Mucosa of gallbladder (tissue), 1 donor: ENCODE data around the gene LIMCH1. TPM values are rescaled to one million over a fixed set of nuclear protein-coding genes. Genes with fewer than 3 reads are reported as not detected.
"Not testable (repeated sequence)": the region's sequence is repeated elsewhere in the genome, so short reads cannot be mapped to it uniquely, and the experiment has no call there.

Experiments used
- DNase-seq: peaks from one replicate; pipeline ENCODE4 v3.0.0-alpha.2; 2020; ENCODE audit warnings: low spot score
- total RNA-seq: library from RNA; stranded (reverse); gene quantifications from one replicate; pipeline ENCODE4 v1.2.1, GENCODE V29; 2021
- donor health status: DM: no; HTN: no; CAD: no.

Gene LIMCH1
- total RNA-seq, 1 donor from 2014 or later, result 90.3 TPM

DNA sequence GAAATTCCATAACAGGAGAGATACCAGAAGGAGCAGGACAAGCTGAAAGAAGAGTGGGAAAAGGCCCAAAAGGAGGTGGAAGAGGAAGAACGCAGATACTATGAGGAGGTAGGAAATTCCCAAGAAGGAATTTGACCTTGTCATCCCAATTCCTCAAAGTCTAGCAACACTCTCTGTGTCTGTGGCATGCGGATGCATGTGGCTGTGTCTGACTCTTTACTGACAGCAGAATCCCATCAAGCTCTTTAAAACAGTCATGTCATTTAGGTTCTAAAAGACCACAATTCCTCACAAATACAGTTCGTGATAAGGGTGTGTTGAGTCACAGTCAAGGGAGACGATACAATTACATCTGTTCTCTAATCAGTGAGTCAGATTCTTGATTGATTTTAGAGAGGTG lies 142.0 kb downstream of the LIMCH1 start:
- no peak for DNase-seq

DNA sequence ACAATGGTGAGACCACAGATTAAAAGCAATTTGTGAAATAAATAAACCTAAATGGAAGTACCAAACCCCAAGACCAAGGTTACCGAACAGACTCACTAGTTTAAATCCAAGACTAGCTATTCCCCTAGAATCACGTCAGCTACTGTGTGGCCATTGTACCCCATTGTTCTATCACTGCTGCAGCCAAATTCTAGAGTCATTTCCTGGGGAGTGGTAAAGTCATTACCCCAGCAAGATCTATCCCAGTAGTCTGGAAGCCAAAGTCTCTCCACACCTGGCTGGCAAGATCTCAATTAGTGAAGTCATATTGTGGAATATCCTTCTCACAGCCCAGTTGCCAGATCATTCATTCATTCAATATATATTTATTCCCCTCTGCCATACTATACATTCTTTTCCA lies 143.1 kb downstream of the LIMCH1 start:
- no peak for DNase-seq

GRCh38 chr4:41683326-41683725 lies 145.4 kb downstream of the LIMCH1 start:
- DNase-seq, result no peak

DNA sequence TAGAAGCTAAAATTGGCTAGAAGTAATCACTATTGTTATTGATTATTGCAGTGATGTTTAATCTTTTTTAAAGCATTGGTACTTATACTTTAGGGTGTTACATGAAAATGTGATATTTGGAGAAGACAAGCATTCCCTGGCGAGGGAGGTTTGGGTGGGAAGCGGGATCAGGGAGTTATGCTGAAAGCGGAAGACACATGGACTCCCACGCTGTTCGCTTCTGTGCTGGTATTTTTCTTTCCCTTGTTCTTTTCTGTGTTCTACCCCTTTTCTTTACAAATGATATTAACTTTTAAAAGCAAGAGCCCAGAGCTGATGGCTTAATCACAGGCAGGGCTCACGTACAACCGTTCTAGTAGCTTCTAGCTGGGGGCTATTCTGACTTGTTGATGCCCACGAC lies 148.9 kb downstream of the LIMCH1 start:
- DNase-seq, result no peak

DNA sequence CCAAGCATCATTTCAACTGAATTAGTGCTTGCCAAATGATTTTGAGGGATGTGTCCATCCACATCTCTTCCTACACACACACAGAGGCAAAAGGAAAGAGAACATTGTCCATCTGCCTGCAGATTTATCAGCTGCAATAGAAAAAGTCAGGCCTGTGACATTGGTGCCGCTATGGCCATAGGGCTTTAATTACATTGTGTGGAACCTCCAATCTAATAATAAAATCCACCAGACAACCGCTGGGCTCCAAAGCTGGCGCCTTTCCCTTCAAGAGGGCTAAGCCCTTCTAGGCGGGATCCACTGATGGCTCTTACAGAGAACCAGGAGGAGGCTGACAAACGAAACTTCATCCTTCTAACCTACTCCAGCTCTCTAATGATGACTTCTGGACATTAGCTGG lies 150.0 kb downstream of the LIMCH1 start:
- DNase-seq, result no peak

DNA sequence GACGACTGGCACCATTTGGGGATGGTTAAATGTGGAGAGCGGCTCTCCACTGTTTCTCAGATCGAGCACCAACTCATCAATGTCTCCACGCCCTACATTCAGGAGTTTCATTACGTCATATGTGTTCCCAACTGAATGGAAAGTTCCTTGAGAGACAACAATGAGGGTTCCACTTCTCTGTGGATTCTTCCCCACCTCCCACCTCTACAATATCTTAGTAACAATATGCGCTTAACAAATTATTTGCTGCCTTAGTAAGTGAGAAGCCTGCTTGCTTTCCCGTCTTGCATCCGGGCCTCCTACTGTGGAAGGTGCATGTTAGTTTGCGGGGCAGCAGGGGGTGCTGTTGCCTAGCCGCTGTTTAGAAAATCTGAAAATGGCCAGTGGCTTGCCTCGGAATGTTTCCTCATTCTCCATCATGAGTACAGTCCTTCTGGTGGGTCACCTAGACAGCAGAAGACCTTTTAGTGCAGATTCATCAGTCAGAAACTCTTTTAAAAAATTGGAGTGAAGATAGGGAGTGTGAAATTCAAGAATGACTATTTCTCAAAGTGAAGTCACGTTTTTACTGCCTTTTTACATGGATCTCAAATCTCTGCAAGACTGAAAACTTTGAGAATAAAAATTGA lies 154.9 kb downstream of the LIMCH1 start:
- no peak for DNase-seq

DNA sequence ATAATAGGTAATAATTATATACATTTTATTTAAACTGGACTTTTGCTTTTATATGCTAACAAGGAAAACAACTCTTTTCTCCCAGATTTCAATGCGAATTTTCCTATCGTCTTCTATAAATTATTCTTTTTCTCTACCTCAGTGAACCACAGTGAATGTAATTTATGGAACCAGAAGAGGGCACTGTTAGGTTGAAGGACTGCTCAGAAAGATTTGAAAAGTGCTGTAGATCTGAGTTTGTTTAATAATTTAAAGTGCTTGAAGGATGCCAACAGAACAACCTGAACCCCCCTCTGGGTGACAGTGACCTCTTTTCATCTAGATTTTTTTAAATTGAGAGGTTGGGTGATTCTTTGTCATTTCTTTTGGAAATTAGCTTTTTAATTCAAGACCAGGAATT lies 155.7 kb downstream of the LIMCH1 start:
- DNase-seq, result no peak

DNA sequence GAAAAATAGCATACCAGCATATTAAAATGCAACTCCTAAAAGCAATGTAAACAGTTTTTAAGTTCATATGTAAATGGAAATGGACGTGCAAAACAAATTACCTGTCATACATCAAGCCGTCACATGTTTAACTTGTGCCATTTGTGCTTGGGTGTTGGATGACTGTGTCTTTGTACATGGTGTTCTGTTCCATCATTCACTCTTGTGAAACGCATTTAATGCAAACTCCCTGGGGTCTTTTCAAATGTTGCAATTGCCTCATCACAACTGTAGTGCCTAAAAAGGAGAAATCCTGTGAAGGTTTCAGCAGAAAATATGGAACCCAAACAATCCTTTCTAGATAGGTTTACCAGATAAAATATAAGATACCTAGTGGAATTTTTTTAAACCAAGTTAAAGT lies 158.2 kb downstream of the LIMCH1 start:
- DNase-seq, result no peak

DNA sequence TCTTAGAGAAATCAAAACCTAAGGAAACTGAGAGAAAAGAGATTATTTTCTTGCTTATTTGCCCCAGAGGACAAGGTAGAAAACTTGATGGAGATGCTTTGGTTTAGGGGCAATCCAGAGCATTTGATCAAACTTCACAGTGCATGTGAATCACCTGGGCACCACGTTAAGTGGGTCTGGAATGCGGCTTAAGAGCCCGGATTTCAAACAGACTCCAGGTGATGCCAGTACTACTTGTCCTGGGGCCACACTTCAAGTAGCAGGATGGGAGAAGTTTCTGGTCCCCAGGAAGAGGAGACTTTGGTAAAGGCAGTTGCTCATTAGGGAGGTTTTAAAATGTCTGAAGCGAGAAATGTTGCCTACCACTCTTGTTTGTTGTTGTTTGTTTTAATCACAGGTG lies 158.8 kb downstream of the LIMCH1 start:
- no peak for DNase-seq

DNA sequence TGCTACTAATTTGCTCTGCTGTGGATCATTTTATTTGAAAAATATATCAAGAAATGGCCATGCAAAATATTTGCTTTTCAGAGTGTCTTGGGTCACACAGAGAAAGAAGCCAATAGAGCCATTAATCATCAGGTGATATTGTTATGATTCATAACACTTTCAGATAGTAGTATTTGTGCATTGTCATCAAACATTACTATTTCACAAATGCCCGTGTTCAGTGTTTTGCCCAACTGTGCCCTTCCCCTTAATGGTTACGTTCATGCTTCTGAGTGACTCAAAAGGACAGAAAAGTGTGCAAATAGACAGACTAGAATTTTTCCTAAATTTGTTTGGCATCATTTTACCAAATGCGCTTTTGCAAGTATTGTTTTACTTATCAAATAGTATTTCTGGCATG lies 164.0 kb downstream of the LIMCH1 start:
- DNase-seq, result no peak

- no peak for DNase-seq
Observed at GRCh38 chr4:41702770-41703169, 164.8 kb downstream of the LIMCH1 start.

DNA sequence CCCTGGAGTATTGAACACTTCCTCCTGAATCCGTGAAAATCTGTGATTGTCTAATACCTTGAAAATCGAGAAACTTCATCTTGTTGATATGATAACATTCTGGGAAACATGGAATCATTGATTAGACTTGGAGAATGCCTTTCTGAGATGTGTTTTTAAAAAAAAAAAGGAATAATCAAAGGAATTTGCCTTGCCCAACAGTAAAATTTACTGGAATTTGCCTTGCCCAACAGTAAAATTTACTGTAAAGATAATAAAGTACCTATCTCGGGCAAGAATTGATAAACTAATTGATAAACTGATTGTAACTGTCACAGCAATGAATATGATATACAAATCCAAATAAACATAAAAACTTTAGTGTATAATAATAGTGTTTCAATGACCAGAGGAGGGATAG lies 165.8 kb downstream of the LIMCH1 start:
- DNase-seq, result no peak

DNA sequence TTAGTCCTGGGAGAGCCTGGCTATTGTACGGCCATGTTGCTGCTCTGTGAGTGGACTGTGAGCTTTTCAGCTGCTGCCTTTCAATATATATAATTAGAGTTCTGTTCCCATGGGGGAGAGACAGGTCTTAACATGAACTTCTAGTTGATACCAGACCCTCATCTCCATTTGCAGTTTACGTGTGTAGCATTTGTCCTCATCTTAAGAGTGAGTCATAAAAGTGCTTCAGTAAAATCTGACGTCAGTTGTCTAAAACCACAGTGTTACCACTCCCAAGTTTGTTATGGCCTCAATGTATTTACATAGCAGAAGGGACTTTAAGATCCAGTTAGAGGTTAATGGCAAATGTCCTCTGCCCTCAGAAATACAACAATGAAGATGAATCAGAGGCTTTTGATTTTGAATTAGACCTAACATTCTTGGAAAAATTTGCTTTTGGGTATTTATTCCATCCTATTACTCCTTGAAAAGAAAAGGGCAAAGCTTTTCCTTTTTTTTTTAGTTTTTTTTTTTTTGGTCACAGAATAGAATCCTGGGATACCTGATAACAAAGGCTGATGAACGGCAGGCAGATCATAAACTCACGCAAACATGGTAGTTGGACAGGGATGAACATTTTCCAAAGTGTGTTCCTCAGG lies 172.0 kb downstream of the LIMCH1 start:
- DNase-seq, result no peak

- DNase-seq, result not testable (repeated sequence)
Observed at GRCh38 chr4:41711654-41712053, 173.7 kb downstream of the LIMCH1 start.

- no peak for DNase-seq
Observed at GRCh38 chr4:41712425-41712824, 174.5 kb downstream of the LIMCH1 start.

DNA sequence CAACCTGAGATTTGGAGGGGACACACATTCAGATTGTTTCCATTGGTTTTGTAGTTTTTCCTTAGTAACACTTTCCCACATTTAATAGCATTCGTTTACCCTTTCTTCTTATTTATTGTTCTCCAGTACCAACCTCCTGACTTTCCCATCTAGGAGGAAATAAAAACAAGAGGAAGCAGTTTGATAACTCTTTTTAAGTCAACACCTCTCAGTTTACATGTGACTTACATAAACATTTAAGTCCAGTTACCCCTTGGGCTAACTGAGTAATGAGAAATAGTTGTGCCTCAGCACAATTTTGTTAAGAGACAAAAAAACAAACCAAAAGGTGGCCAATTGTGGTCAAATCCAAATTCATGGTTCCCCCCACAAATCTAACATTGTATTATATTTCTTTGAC lies 175.8 kb downstream of the LIMCH1 start:
- DNase-seq, result no peak

DNA sequence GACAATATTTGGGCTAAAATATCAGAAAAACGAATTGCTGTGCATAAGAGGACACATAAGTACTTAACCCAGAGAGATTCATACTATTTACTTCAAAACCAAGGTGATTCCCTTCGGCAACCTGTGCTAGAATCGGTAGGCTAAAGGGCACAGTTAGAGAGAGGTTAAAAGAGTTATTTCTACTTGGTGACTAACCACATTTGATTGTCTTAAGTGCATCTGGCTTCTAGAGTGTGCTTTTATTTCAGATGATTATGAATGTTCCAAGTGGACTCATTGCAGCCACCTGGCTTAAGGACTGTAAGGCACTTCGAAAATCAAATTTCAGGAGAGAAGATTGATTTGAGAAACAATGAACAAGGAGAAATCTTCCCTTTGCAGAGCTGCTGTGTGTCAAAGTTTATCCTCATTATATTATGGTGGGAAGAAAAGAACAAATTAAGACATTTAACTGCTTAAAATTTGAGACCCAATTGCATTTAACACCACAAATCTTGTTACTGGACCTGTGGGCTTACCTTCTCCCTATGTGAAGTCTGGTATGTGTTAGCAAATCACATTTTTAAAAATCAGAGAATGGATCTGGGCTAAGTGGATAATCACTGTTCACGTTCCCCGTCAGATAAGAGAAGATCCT lies 176.5 kb downstream of the LIMCH1 start:
- DNase-seq, result no peak

- DNase-seq, result no peak
Observed at GRCh38 chr4:41715155-41715554, 177.2 kb downstream of the LIMCH1 start.

- no peak for DNase-seq
Observed at GRCh38 chr4:41718907-41719306, 180.9 kb downstream of the LIMCH1 start.

DNA sequence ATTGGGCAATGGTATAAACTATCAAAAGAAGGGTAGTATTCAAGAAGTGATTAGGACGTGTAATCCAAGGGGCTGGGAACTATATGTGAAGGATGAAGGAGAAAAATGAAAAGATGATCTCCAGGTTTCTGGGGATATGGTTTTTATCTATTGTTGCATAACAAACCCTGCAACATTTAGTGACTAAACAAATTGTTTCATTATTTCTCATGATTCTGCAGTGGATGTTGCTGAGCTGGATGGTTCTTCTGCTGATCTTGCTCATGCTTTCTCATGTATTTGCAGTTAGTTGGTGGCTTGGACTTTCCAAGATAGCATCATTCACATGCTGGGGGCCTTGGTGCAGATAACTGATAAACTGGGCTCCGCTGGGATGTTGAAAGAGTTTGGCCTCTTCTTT lies 181.5 kb downstream of the LIMCH1 start:
- no peak for DNase-seq

- DNase-seq, result no peak
Observed at GRCh38 chr4:41722181-41722580, 184.2 kb downstream of the LIMCH1 start.

GRCh38 chr4:41723286-41723685 lies 185.3 kb downstream of the LIMCH1 start:
- DNase-seq, result no peak

DNA sequence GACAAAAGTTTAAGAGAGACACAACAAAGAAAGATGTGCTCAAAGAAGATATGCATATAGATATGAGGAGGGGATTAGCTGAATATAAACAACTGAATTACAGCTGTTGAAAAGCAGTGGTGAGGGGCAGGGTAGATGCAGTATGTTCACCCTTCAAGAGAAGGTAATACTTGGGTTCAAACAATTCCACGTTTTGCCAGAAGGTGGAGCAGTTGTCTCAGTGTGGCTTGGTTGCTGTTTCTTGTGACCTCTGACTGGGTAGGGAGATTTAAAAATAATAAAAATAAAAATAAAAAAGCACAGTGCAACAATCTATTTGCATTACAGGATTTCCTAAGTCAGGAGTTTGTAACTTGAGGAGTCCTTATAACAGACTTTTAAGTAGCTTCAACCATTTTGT lies 187.3 kb downstream of the LIMCH1 start:
- DNase-seq, result no peak
